Neural progenitor cell (in vitro differentiated cells): ENCODE data around the gene TMOD4.

Experiments
- CTCF ChIP-seq: fragments of 200-600 bp; sonication (generic); IDR thresholded peaks from 2 replicates; pipeline ENCODE4 v1.5.1; 2017; ENCODE audit warnings: antibody characterized with exemption, mild to moderate bottlenecking
- EZH2 ChIP-seq: fragments of 200-600 bp; sonication (generic); IDR thresholded peaks from 2 replicates; pipeline ENCODE4 v1.6.1; 2017; ENCODE audit warnings: antibody characterized with exemption, mild to moderate bottlenecking, moderate library complexity
- EZH2phosphoT487 ChIP-seq: fragments of 200-600 bp; sonication (generic); IDR thresholded peaks from 2 replicates; pipeline ENCODE4 v1.6.1; 2017; ENCODE audit warnings: antibody characterized with exemption

- no peak for TF ChIP-seq EZH2phosphoT487
- TF ChIP-seq CTCF: no peak
- no peak for TF ChIP-seq EZH2
Observed at GRCh38 chr1:151222130-151222529, 46.3 kb upstream of the TMOD4 start.
